LNCaP clone FGC (cell line): ENCODE measurements around the gene FAM171A2.

Source experiments
- DNase-seq: peaks from one replicate; pipeline ENCODE4 v3.0.0-alpha.2; 2011; ENCODE audit warnings: low read depth
- H3K4me3 ChIP-seq: 2 replicates; pipeline ENCODE4 v1.5.1; 2011; ENCODE audit warnings: mild to moderate bottlenecking, low read depth, low read length, control low read depth
- TF ChIP-seq, protein P1 (sequence below): IDR thresholded peaks from 2 replicates; pipeline ENCODE4 v1.5.1; 2012; ENCODE audit warnings: mild to moderate bottlenecking; ENCODE audit not compliant: control insufficient read depth, insufficient read depth; ENCODE audit errors: extremely low read depth

The FAM171A2 gene

DNA sequence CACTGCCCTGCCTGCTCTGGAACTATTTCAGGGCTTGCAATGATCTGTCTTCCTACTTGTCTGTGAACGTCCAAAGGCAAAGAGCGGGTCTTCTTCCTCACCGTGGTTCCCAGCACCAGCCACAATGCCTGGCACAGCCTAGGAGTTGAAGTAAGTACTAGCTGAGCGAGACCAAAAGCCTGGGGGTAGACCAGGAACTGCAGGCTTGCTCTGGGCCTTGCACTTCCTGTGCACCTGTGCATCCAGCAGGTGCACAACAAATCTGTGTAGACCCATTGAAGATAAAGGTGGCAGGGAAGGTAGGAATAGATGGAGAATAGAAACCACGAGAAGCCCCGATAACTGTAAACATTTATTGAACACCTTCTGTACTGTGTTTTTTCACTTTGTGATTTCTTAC is 4.6 kb downstream of the FAM171A2 start:
- TF ChIP-seq, protein P1, sequence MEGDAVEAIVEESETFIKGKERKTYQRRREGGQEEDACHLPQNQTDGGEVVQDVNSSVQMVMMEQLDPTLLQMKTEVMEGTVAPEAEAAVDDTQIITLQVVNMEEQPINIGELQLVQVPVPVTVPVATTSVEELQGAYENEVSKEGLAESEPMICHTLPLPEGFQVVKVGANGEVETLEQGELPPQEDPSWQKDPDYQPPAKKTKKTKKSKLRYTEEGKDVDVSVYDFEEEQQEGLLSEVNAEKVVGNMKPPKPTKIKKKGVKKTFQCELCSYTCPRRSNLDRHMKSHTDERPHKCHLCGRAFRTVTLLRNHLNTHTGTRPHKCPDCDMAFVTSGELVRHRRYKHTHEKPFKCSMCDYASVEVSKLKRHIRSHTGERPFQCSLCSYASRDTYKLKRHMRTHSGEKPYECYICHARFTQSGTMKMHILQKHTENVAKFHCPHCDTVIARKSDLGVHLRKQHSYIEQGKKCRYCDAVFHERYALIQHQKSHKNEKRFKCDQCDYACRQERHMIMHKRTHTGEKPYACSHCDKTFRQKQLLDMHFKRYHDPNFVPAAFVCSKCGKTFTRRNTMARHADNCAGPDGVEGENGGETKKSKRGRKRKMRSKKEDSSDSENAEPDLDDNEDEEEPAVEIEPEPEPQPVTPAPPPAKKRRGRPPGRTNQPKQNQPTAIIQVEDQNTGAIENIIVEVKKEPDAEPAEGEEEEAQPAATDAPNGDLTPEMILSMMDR = no peak
- no peak for DNase-seq
- H3K4me3 ChIP-seq = no peak overlapping the region

DNA sequence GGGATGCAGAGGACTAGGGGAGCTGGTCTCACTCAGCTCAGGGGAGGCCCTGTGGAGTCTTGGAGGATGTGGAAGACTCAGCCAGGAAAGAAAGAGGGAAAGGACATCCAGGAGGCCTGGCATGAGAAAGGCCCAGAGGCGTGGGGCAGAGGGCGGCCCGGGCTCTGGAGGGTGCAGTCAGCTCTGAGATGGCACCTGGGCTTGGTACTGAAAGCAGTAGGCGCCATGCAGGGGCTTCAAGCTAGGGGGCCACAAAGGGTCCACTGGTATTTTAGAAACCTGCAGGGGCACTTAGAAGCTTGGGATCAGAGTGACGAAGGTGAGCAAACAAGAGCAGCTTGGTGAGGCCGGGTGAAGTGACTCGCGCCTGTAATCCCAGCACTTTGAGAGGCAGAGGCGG is 5.6 kb downstream of the FAM171A2 start:
- TF ChIP-seq, protein P1 = no peak
- H3K4me3 ChIP-seq = no peak overlapping the region
- no peak for DNase-seq

DNA sequence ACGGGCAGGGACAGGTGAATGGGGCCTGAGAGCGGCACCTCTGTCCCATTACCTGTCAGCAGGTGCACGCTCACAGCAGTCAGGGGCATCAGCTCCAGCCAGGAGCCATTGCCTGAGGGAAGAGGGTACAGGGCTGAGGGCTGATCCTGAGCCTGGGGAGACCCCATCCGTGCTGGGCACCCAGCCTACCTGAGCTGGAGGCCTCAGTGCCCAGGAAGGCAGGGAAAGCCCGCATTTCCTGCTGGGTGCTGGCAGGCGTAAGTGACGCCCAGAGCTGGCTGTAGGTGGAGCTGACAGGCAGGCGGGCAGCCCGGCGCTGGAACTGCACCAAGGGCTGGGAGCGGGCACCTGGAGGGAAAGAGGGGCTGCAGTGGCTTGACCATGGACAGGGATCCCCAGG is 7.4 kb downstream of the FAM171A2 start:
- no peak for DNase-seq
- TF ChIP-seq, protein P1 = no peak
- H3K4me3 ChIP-seq = no peak overlapping the region

DNA sequence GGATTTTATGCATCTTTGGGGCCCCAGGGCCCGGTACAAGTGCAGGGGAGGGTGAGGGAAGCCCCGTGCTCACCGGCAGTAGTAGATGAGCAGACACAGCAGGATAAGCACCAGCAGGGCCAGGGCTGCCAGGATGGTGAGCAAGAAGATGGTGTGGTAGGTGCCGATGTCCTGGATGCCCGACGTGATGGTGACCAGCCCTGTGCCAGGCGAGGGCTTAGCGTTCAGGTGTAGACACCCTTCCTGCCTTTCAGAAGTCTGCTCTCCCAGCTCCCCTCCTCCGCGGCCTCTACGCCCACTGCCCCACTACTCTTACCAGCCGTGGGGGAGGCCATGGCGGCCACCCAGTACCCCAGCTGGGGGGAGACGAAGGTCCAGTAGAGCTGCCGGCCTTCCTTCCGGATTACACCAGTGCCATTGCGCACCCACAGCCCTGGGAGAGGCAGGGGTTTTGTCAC is 8.0 kb downstream of the FAM171A2 start:
- TF ChIP-seq, protein P1 = no peak
- DNase-seq = no peak
- no peak overlapping the region for H3K4me3 ChIP-seq

DNA sequence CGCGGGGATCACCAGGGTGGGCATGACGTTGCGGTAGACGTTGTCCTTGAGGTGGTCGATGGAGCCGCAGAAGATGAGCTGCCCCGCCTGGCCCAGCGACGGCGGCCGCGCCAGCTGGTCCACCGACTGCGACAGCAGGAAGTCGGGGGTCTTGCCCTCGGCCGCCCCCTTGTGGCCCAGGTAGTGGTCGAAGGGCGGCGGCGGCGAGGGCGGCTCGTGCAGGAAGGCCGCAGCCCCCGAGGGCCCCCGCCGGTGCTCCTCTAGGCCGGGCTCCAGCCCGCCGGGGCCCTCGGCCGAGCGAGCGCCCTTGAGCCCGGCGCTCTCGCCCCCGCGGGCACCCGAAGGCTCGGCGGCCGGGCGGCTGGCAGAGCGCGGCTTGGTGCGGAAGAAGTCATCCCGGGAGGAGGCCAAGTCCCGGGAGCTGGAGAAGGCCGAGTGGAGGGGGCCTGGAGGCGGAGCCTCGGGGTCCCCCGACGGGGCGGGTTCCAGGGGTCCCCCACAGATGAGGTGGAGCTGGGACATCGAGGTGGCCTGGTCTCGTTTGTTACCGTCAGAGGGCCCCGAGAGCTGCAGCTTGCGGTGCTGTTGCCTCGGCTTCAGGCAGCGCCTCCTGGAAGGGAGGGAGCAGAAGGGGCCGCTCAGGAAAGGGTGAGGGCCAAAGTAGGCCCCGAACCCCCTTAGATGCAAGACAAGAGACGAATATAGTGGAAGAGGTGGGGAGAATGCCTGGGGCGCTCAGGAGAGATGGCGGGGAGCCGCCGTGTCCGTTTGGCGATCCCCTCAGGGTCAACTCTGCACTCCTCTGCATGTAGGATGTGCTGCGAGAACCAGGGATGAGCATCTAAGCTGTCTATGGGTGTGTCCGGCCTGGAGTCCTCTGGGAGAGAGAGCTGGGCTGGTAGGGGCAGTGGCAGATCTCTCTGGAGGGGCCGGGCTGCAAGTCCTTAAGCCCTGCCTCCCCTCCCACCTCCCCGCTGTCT is 8.8 kb downstream of the FAM171A2 start:
- DNase-seq = no peak
- TF ChIP-seq, protein P1 = no peak
- H3K4me3 ChIP-seq = no peak overlapping the region

DNA sequence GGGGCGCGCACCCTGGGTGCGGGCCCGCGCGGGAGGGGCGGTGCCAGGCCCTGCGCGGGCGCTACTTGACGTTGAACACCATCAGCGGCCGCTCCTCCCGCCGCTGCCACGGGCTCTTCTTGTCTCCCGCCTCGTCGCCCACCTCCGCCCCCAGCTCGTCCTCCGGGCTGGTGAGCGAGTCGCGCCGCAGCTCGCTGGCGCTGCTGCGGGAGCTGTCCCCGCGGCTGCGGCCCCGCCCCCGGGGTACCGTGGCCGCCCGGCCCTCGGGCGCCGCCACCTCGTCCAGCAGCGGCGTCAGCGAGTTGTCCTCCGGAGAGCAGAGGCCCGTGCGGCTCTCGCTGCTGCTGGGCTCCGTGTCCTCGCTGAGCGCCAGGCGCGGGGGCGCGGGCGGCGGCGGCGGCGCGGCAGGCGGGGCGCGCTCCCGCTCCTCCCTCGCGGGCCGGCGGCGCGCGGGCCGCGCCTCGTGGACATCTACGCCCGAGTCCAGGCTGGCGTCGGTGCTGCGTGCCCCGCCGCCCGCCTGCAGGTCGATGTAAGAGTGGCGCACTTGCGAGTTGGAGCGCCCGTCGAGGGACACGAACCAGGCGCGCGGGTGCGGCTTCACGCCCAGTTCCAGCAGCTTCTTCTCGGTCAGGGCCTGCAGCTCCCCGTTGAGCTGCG is 9.9 kb downstream of the FAM171A2 start:
- H3K4me3 ChIP-seq = no peak overlapping the region
- no peak for DNase-seq
- TF ChIP-seq, protein P1 = no peak
